Measurements from ENCODE around the gene VGLL2.

- TF ChIP-seq SUZ12 (IDR thresholded peaks at IDR 0.05; ENCODE audit: extremely low read depth, insufficient read depth, insufficient read length), result no peak
- no peak for TF ChIP-seq ZNF274 (IDR thresholded peaks at IDR 0.05; ENCODE audit: low read depth, low read length)
- no peak for TF ChIP-seq YY1 (IDR thresholded peaks at IDR 0.05; ENCODE audit: insufficient read depth, insufficient read length)
Measured at GRCh38 chr6:117309069-117309468, 43.7 kb downstream of the VGLL2 start.

Measured in NT2/D1 (cell line).